ENCODE data around the gene ITGA6.

- TF ChIP-seq EZH2 (IDR thresholded peaks at IDR 0.05) (no peak), POLR2AphosphoS5 (IDR thresholded peaks at IDR 0.05; ENCODE audit: borderline replicate concordance, low read depth, low read length) (no peak)
Measured at GRCh38 chr2:172447811-172448493, 20.6 kb downstream of the ITGA6 start.

All from SK-N-MC (cell line).